Neural cell (in vitro differentiated cells): ENCODE data around the gene GSG1L. TPM values are rescaled to one million over a fixed set of nuclear protein-coding genes. Genes with fewer than 3 reads are reported as not detected.

Experiments used
- H2AFZ ChIP-seq: fragments of 200-600, 300-800 bp; sonication (generic), shearing (Covaris generic); 2 replicates; pipeline ENCODE4 v1.6.0; 2014; ENCODE audit warnings: low read depth, mild to moderate bottlenecking, antibody characterized with exemption, low read length, moderate library complexity
- H3F3A ChIP-seq: fragments of 200-600 bp; shearing (Covaris generic); 2 replicates; pipeline ENCODE4 v1.6.1; 2016; ENCODE audit warnings: mild to moderate bottlenecking, moderate library complexity, mixed read lengths, antibody characterized with exemption, low read length; ENCODE audit not compliant: insufficient read depth, poor library complexity, severe bottlenecking
- H3K27ac ChIP-seq: fragments of 200-600, 300-800 bp; sonication (generic), shearing (Covaris generic); 2 replicates; pipeline ENCODE4 v1.5.1; 2014; ENCODE audit warnings: mild to moderate bottlenecking, low read length, moderate library complexity
- H3K27me3 ChIP-seq: fragments of 300-800, 200-600 bp; sonication (generic), shearing (Covaris generic); 2 replicates; pipeline ENCODE4 v1.6.0; 2014; ENCODE audit warnings: mild to moderate bottlenecking, low read depth, low read length, moderate library complexity; ENCODE audit not compliant: insufficient read depth
- H3K36me3 ChIP-seq: fragments of 300-800, 200-600 bp; sonication (generic), shearing (Covaris generic); 2 replicates; pipeline ENCODE4 v1.5.1; 2014; ENCODE audit warnings: mild to moderate bottlenecking, antibody characterized with exemption, low read length, moderate library complexity; ENCODE audit not compliant: insufficient read depth
- H3K4me2 ChIP-seq: fragments of 300-800, 200-600 bp; sonication (generic), shearing (Covaris generic); 2 replicates; pipeline ENCODE4 v1.6.0; 2014; ENCODE audit warnings: mild to moderate bottlenecking, low read length
- H3K4me3 ChIP-seq: fragments of 300-800, 200-600 bp; sonication (generic), shearing (Covaris generic); 2 replicates; pipeline ENCODE4 v1.5.1; 2014; ENCODE audit warnings: mild to moderate bottlenecking, low read length, moderate library complexity
- H3K79me2 ChIP-seq: fragments of 200-600 bp; shearing (Covaris generic); replicated peaks from 2 replicates; pipeline ENCODE4 v1.6.0; 2014; ENCODE audit warnings: mild to moderate bottlenecking, low read length, moderate library complexity; ENCODE audit not compliant: insufficient read depth
- H3K9ac ChIP-seq: fragments of 300-800, 200-600 bp; sonication (generic), shearing (Covaris generic); 2 replicates; pipeline ENCODE4 v1.6.1; 2016; ENCODE audit warnings: mild to moderate bottlenecking, low read length, mixed read lengths
- H3K9me2 ChIP-seq: fragments of 200-600 bp; shearing (Covaris generic); 2 replicates; pipeline ENCODE4 v1.6.1; 2016; ENCODE audit warnings: mild to moderate bottlenecking, low read length, mixed read lengths; ENCODE audit not compliant: insufficient read depth
- H3K9me3 ChIP-seq: fragments of 200-600, 300-800 bp; sonication (generic), shearing (Covaris generic); 2 replicates; pipeline ENCODE4 v1.6.1; 2016; ENCODE audit warnings: mild to moderate bottlenecking, mixed run types, low read length, moderate library complexity, mixed read lengths
- H4K20me1 ChIP-seq: fragments of 200-600 bp; shearing (Covaris generic); 2 replicates; pipeline ENCODE4 v1.6.1; 2016; ENCODE audit warnings: mild to moderate bottlenecking, mixed run types; ENCODE audit not compliant: insufficient read depth
- EP300 ChIP-seq: fragments of 450-650 bp; conservative IDR thresholded peaks from 2 replicates; pipeline ENCODE4 v1.6.1; 2014; ENCODE audit warnings: antibody characterized with exemption, mild to moderate bottlenecking, moderate library complexity; ENCODE audit not compliant: poor library complexity, severe bottlenecking
- EZH2 ChIP-seq: fragments of 200-600, 300-800 bp; shearing (Covaris generic), sonication (generic); IDR thresholded peaks from 2 replicates; pipeline ENCODE4 v1.6.1; 2014; ENCODE audit warnings: antibody characterized with exemption, low read length, borderline replicate concordance, mild to moderate bottlenecking; ENCODE audit not compliant: insufficient read depth, poor library complexity, severe bottlenecking
- MXI1 ChIP-seq: fragments of 450-650 bp; conservative IDR thresholded peaks from 2 replicates; pipeline ENCODE4 v1.6.1; 2014; ENCODE audit warnings: antibody characterized with exemption, mild to moderate bottlenecking; ENCODE audit not compliant: poor library complexity, severe bottlenecking
- POLR2AphosphoS5 ChIP-seq: IDR thresholded peaks from 2 replicates; pipeline ENCODE4 v1.6.1; 2012
- RAD21 ChIP-seq: fragments of 450-650 bp; conservative IDR thresholded peaks from 2 replicates; pipeline ENCODE4 v1.6.1; 2014; ENCODE audit warnings: antibody characterized with exemption, mild to moderate bottlenecking, moderate library complexity
- SMC3 ChIP-seq: fragments of 450-650 bp; conservative IDR thresholded peaks from 2 replicates; pipeline ENCODE4 v1.6.1; 2014; ENCODE audit warnings: antibody characterized with exemption, mild to moderate bottlenecking, moderate library complexity; ENCODE audit not compliant: poor library complexity
- TAF1 ChIP-seq: IDR thresholded peaks from 2 replicates; pipeline ENCODE4 v1.6.1; 2012; ENCODE audit warnings: low read depth
- polyA plus RNA-seq: library from polyadenylated mRNA; depleted of rRNA; stranded (reverse); fragments of >200 nt; gene quantifications from 2 replicates; pipeline ENCODE4 v1.2.3, GENCODE V29; 2014
- TF ChIP-seq, protein P1 (sequence below): fragments of 450-650 bp; IDR thresholded peaks from 2 replicates; pipeline ENCODE4 v1.5.1; 2014; ENCODE audit warnings: antibody characterized with exemption, mild to moderate bottlenecking, moderate library complexity; ENCODE audit not compliant: poor library complexity, severe bottlenecking
- TF ChIP-seq, protein P2 (sequence below): IDR thresholded peaks from 2 replicates; pipeline ENCODE4 v1.6.1; 2012; ENCODE audit warnings: borderline replicate concordance

Gene GSG1L
- polyA plus RNA-seq, 1 donor from 2014 or later, result 0.85 TPM

DNA sequence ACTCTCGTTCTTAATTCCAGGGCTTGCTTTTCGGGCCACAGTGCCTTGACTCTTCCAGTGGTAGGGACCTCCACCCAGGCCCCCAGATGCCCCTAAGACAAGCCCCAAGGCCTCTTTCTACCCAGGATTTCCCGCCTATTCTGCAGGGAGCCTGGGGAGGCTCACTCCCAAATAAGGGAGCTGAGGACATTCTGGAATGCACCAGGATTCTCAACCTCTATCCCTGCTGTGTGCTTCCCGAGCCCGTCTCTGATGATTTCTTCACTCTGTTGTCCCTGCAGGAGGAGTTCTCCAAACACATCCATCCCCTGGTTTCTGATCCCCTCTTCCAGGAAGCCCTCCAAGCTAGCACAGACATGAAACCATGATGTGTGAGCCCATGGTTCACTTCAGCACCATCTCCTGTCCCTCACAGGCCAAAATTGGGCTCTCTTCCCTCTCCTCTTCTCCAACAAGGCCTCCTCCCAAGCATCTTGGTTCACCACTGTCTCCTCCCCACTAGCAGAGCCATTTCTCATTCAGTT, 257.6 kb downstream of the GSG1L start:
- Histone ChIP-seq H3K9ac (no peak overlapping the region), H3K79me2 (no peaks in the 10 kb centered on the region), H3K9me3 (no peaks in the 10 kb centered on the region), H3K4me3 (no peak overlapping the region), H3K27ac (no peak overlapping the region), H3K4me2 (no peak overlapping the region), H3K27me3 (no peaks in the 10 kb centered on the region), H3K36me3 (no peaks in the 10 kb centered on the region), H2AFZ (no peak overlapping the region), H4K20me1 (no peaks in the 10 kb centered on the region), H3K9me2 (no peaks in the 10 kb centered on the region), H3F3A (no peaks in the 10 kb centered on the region)
- no peak for TF ChIP-seq SMC3
- no peak for TF ChIP-seq EP300
- TF ChIP-seq EZH2, result no peak

DNA sequence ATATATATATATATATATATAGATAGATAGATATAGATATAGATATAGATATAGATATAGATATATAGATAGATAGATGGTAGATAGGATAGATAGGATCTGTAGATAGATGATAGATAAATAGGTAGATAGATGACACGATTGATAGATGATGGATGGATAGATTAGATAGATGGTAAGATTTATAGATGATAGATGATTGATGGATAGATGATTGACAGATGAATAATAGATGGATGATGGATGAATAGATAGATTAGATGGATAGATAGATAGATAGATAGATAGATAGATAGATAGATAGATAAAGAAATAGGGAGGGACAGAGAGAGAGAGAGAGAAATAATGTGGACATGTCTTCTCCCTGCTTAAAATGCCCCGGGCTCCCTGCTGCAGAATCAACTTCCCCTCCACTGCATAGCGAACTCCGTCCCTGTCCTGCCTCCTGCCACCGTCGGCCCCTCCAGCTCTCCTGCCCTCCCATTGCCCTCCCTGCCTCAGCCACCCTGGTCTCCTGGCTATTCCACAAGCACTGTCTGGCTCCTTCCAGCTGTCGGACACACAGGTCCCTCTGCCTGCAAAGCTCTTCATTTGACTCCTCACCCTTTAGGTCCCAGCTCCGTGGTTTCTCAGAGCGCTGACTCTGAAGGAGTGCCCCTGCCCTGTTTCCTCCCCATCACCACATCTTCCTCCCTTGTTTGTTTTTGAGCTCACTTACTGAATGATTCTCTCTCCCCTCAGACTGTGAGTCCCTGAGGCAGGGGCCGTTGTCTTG, 259.6 kb downstream of the GSG1L start:
- no peaks in the 10 kb centered on the region for H3K36me3 ChIP-seq
- no peaks in the 10 kb centered on the region for H3K79me2 ChIP-seq
- H2AFZ ChIP-seq, result no peak overlapping the region
- H3F3A ChIP-seq, result no peaks in the 10 kb centered on the region
- H3K27me3 ChIP-seq, result no peaks in the 10 kb centered on the region
- H3K9ac ChIP-seq, result no peak overlapping the region
- H3K9me3 ChIP-seq, result no peaks in the 10 kb centered on the region
- H3K4me3 ChIP-seq, result no peak overlapping the region
- no peaks in the 10 kb centered on the region for H4K20me1 ChIP-seq
- no peaks in the 10 kb centered on the region for H3K9me2 ChIP-seq
- no peak overlapping the region for H3K27ac ChIP-seq
- no peak for TF ChIP-seq RAD21
- TF ChIP-seq, protein P1, sequence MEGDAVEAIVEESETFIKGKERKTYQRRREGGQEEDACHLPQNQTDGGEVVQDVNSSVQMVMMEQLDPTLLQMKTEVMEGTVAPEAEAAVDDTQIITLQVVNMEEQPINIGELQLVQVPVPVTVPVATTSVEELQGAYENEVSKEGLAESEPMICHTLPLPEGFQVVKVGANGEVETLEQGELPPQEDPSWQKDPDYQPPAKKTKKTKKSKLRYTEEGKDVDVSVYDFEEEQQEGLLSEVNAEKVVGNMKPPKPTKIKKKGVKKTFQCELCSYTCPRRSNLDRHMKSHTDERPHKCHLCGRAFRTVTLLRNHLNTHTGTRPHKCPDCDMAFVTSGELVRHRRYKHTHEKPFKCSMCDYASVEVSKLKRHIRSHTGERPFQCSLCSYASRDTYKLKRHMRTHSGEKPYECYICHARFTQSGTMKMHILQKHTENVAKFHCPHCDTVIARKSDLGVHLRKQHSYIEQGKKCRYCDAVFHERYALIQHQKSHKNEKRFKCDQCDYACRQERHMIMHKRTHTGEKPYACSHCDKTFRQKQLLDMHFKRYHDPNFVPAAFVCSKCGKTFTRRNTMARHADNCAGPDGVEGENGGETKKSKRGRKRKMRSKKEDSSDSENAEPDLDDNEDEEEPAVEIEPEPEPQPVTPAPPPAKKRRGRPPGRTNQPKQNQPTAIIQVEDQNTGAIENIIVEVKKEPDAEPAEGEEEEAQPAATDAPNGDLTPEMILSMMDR, result no peak
- TF ChIP-seq MXI1, result no peak
- TF ChIP-seq, protein P2, sequence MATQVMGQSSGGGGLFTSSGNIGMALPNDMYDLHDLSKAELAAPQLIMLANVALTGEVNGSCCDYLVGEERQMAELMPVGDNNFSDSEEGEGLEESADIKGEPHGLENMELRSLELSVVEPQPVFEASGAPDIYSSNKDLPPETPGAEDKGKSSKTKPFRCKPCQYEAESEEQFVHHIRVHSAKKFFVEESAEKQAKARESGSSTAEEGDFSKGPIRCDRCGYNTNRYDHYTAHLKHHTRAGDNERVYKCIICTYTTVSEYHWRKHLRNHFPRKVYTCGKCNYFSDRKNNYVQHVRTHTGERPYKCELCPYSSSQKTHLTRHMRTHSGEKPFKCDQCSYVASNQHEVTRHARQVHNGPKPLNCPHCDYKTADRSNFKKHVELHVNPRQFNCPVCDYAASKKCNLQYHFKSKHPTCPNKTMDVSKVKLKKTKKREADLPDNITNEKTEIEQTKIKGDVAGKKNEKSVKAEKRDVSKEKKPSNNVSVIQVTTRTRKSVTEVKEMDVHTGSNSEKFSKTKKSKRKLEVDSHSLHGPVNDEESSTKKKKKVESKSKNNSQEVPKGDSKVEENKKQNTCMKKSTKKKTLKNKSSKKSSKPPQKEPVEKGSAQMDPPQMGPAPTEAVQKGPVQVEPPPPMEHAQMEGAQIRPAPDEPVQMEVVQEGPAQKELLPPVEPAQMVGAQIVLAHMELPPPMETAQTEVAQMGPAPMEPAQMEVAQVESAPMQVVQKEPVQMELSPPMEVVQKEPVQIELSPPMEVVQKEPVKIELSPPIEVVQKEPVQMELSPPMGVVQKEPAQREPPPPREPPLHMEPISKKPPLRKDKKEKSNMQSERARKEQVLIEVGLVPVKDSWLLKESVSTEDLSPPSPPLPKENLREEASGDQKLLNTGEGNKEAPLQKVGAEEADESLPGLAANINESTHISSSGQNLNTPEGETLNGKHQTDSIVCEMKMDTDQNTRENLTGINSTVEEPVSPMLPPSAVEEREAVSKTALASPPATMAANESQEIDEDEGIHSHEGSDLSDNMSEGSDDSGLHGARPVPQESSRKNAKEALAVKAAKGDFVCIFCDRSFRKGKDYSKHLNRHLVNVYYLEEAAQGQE, result no peak
- TF ChIP-seq EP300, result no peak
- TF ChIP-seq SMC3, result no peak
- no peak for TF ChIP-seq POLR2AphosphoS5
- TF ChIP-seq EZH2, result no peak
- TF ChIP-seq TAF1, result no peak
- no peak overlapping the region for H3K4me2 ChIP-seq
